ENCODE measurements around the gene RCBTB1.
A peak's percentile ranks its signal among the peaks of the same experiment; 100 is the strongest.
"Not testable (repeated sequence)": the region's sequence is repeated elsewhere in the genome, so short reads cannot be mapped to it uniquely, and the experiment has no call there.

Gene RCBTB1

DNA sequence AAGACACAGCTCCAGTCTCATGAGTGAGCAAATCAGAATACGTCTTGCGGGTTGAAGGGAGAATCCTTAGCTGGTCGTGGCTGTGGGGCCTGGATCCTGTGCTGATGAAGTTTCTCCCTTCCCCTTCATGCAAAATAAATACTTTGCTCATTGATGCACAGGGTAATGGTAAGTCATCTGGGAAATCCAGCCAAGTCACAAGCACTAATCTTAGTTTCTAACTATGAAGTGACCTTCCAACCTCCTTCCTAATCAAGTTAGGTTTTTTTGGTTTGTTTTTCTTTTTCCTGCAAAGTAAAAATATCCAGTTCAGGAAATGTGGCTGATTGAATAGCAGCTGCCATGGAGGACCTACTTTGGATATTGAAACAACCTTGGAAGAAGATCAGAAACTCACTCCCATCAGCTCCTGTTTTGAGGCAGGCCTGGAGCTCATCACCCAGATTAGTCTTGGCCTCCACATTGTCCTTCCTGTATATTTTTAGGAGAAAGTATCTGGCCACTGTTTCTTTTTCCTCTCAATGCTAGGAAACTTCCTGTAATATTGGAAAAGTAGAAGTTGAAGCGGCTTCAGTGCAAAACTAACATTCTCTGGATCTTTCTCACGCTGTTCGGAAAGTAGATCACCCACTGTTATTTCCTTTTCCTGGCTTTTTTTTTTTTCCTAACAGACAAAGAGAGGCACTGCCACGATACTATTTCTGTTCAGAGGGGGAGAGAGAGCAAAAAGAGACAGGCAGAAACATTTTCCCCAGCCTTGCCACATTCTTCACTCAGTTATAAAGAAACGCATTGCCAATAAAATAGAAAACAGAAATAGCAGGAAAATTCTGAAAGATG lies 30.7 kb upstream of the RCBTB1 start:
- no peak overlapping the region for H3K4me2 ChIP-seq (ENCODE audit: low read depth, low read length, poor library complexity, severe bottlenecking)
- no peaks in the 10 kb centered on the region for H4K20me1 ChIP-seq (ENCODE audit: low read depth, low read length)
- no peak overlapping the region for H3K9ac ChIP-seq (ENCODE audit: low read length)
- H3K4me3 ChIP-seq (ENCODE audit: insufficient read depth, low read length, poor library complexity, severe bottlenecking), result no peak overlapping the region
- H3F3A ChIP-seq (ENCODE audit: insufficient read depth), result no peaks in the 10 kb centered on the region; the same call in 1 of the 2 replicates
- no peaks in the 10 kb centered on the region for H3K9me3 ChIP-seq (ENCODE audit: insufficient read depth, low read length)
- no peaks in the 10 kb centered on the region for H3K79me2 ChIP-seq (ENCODE audit: insufficient read depth, low read length)
- no peak overlapping the region for H2AFZ ChIP-seq (ENCODE audit: low read depth, low read length, severe bottlenecking)
- no peaks in the 10 kb centered on the region for H3K9me2 ChIP-seq (replicated peaks; ENCODE audit: insufficient read depth, low read length)
- H3K27ac ChIP-seq (ENCODE audit: low read depth, low read length), result no peak overlapping the region
- TF ChIP-seq, protein P1, sequence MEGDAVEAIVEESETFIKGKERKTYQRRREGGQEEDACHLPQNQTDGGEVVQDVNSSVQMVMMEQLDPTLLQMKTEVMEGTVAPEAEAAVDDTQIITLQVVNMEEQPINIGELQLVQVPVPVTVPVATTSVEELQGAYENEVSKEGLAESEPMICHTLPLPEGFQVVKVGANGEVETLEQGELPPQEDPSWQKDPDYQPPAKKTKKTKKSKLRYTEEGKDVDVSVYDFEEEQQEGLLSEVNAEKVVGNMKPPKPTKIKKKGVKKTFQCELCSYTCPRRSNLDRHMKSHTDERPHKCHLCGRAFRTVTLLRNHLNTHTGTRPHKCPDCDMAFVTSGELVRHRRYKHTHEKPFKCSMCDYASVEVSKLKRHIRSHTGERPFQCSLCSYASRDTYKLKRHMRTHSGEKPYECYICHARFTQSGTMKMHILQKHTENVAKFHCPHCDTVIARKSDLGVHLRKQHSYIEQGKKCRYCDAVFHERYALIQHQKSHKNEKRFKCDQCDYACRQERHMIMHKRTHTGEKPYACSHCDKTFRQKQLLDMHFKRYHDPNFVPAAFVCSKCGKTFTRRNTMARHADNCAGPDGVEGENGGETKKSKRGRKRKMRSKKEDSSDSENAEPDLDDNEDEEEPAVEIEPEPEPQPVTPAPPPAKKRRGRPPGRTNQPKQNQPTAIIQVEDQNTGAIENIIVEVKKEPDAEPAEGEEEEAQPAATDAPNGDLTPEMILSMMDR (IDR thresholded peaks at IDR 0.05; ENCODE audit: insufficient read depth, low read length, poor library complexity, severe bottlenecking), result no peak
- no peak for TF ChIP-seq EZH2phosphoT487 (conservative IDR thresholded peaks at IDR 0.05; ENCODE audit: low read length)
- H3K36me3 ChIP-seq (ENCODE audit: low read length), result no peaks in the 10 kb centered on the region
- H3K27me3 ChIP-seq (ENCODE audit: low read length), result no peaks in the 10 kb centered on the region

GRCh38 chr13:49612042-49612441 lies 26.7 kb upstream of the RCBTB1 start:
- H3K27me3 ChIP-seq (ENCODE audit: low read length); H2AFZ ChIP-seq (ENCODE audit: low read depth, low read length, severe bottlenecking); H3K36me3 ChIP-seq (ENCODE audit: low read length); H3K4me2 ChIP-seq (ENCODE audit: low read depth, low read length, poor library complexity, severe bottlenecking); H3K79me2 ChIP-seq (ENCODE audit: insufficient read depth, low read length); H3K9ac ChIP-seq (ENCODE audit: low read length); H4K20me1 ChIP-seq (ENCODE audit: low read depth, low read length); H3K9me3 ChIP-seq (ENCODE audit: insufficient read depth, low read length); H3K4me3 ChIP-seq (ENCODE audit: insufficient read depth, low read length, poor library complexity, severe bottlenecking); H3K9me2 ChIP-seq (replicated peaks; ENCODE audit: insufficient read depth, low read length); H3F3A ChIP-seq (ENCODE audit: insufficient read depth); H3K27ac ChIP-seq (ENCODE audit: low read depth, low read length): not testable (repeated sequence)

GRCh38 chr13:49610176-49610575 lies 24.8 kb upstream of the RCBTB1 start:
- TF ChIP-seq, protein P1 (IDR thresholded peaks at IDR 0.05; ENCODE audit: insufficient read depth, low read length, poor library complexity, severe bottlenecking), result no peak
- no peak for TF ChIP-seq EZH2phosphoT487 (conservative IDR thresholded peaks at IDR 0.05; ENCODE audit: low read length)
- Histone ChIP-seq H4K20me1 (ENCODE audit: low read depth, low read length) (no peaks in the 10 kb centered on the region), H3F3A (ENCODE audit: insufficient read depth) (peaks cover 14% of the 10 kb centered on the region), H3K9me2 (replicated peaks; ENCODE audit: insufficient read depth, low read length) (no peaks in the 10 kb centered on the region), H3K9ac (ENCODE audit: low read length) (no peak overlapping the region), H3K36me3 (ENCODE audit: low read length) (no peaks in the 10 kb centered on the region), H3K27ac (ENCODE audit: low read depth, low read length) (peak overlapping the region; percentile 50), H2AFZ (ENCODE audit: low read depth, low read length, severe bottlenecking) (no peak overlapping the region), H3K9me3 (ENCODE audit: insufficient read depth, low read length) (no peaks in the 10 kb centered on the region), H3K79me2 (ENCODE audit: insufficient read depth, low read length) (no peaks in the 10 kb centered on the region), H3K4me3 (ENCODE audit: insufficient read depth, low read length, poor library complexity, severe bottlenecking) (no peak overlapping the region), H3K27me3 (ENCODE audit: low read length) (no peaks in the 10 kb centered on the region), H3K4me2 (ENCODE audit: low read depth, low read length, poor library complexity, severe bottlenecking) (no peak overlapping the region)

GRCh38 chr13:49608651-49609331 lies 23.4 kb upstream of the RCBTB1 start:
- H3K36me3 ChIP-seq (ENCODE audit: low read length), result no peaks in the 10 kb centered on the region
- peak overlapping the region; percentile 77 for H3K27ac ChIP-seq (ENCODE audit: low read depth, low read length)
- H3K9me2 ChIP-seq (replicated peaks; ENCODE audit: insufficient read depth, low read length), result no peaks in the 10 kb centered on the region
- TF ChIP-seq EZH2phosphoT487 (conservative IDR thresholded peaks at IDR 0.05; ENCODE audit: low read length), result no peak
- TF ChIP-seq, protein P1 (IDR thresholded peaks at IDR 0.05; ENCODE audit: insufficient read depth, low read length, poor library complexity, severe bottlenecking), result no peak
- H3K9ac ChIP-seq (ENCODE audit: low read length), result no peak overlapping the region
- no peak overlapping the region for H3K4me3 ChIP-seq (ENCODE audit: insufficient read depth, low read length, poor library complexity, severe bottlenecking)
- H3K4me2 ChIP-seq (ENCODE audit: low read depth, low read length, poor library complexity, severe bottlenecking), result peak overlapping the region; percentile 55
- H2AFZ ChIP-seq (ENCODE audit: low read depth, low read length, severe bottlenecking), result no peak overlapping the region
- H3F3A ChIP-seq (ENCODE audit: insufficient read depth), result peaks cover 14% of the 10 kb centered on the region
- no peaks in the 10 kb centered on the region for H3K79me2 ChIP-seq (ENCODE audit: insufficient read depth, low read length)
- H3K9me3 ChIP-seq (ENCODE audit: insufficient read depth, low read length), result no peaks in the 10 kb centered on the region
- H4K20me1 ChIP-seq (ENCODE audit: low read depth, low read length), result no peaks in the 10 kb centered on the region
- no peaks in the 10 kb centered on the region for H3K27me3 ChIP-seq (ENCODE audit: low read length)
